Natural killer cell (primary cell): ENCODE data around the gene ACOT6. TPM values are rescaled to one million over a fixed set of nuclear protein-coding genes. Genes with fewer than 3 reads are reported as not detected.

Experiments used
- ATAC-seq, 3 donors: fragments of 150-1000 bp in 2 of 3; fragments of 200-7000 bp in 1 of 3; cut with Tn5 transposase; 1 replicate in 1 of 3; 2 replicates in 2 of 3; pipeline ENCODE4 v1.10.0; 2021; ENCODE audit warnings: mild to moderate bottlenecking in 2 of 3, moderate library complexity in 2 of 3
- DNase-seq, 2 donors: peaks; one replicate each; pipeline versions ENCODE4 v3.0.0 to v3.0.0-alpha.2; 2013 to 2021; ENCODE audit warnings: mixed read lengths in 1 of 2
- H3K27ac ChIP-seq: one replicate; pipeline ENCODE4 v1.5.1; 2013; ENCODE audit warnings: mild to moderate bottlenecking, low read length
- H3K27me3 ChIP-seq: one replicate; pipeline ENCODE4 v1.6.1; 2013; ENCODE audit warnings: low read length; ENCODE audit not compliant: control insufficient read depth, insufficient read depth
- H3K36me3 ChIP-seq: one replicate; pipeline ENCODE4 v1.6.1; 2013; ENCODE audit warnings: low read length; ENCODE audit not compliant: control insufficient read depth, insufficient read depth
- H3K4me1 ChIP-seq: one replicate; pipeline ENCODE4 v1.6.1; 2013; ENCODE audit warnings: low read length; ENCODE audit not compliant: control insufficient read depth, insufficient read depth
- H3K4me3 ChIP-seq: one replicate; pipeline ENCODE4 v1.5.1; 2013; ENCODE audit warnings: low read length
- H3K9me3 ChIP-seq: one replicate; pipeline ENCODE4 v1.6.1; 2013; ENCODE audit warnings: low read length; ENCODE audit not compliant: control insufficient read depth, insufficient read depth
- H3K27ac Mint-ChIP-seq, 2 donors: one replicate each; pipeline ENCODE4 v1.8.0; 2022; ENCODE audit warnings: mild to moderate bottlenecking in 2 of 2, mixed read lengths in 2 of 2, moderate library complexity in 1 of 2
- H3K27me3 Mint-ChIP-seq, 2 donors: one replicate each; pipeline ENCODE4 v1.8.0; 2022; ENCODE audit warnings: low read depth in 2 of 2, mixed read lengths in 2 of 2
- H3K36me3 Mint-ChIP-seq: one replicate; pipeline ENCODE4 v1.8.0; 2022; ENCODE audit warnings: mixed read lengths
- H3K4me1 Mint-ChIP-seq, 2 donors: one replicate each; pipeline ENCODE4 v1.8.0; 2022; ENCODE audit warnings: mixed read lengths in 2 of 2
- H3K4me3 Mint-ChIP-seq: one replicate; pipeline ENCODE4 v1.8.0; 2022; ENCODE audit warnings: mild to moderate bottlenecking, moderate library complexity, mixed read lengths
- H3K9me3 Mint-ChIP-seq, 2 donors: one replicate each; pipeline ENCODE4 v1.8.0; 2022; ENCODE audit warnings: mixed read lengths in 2 of 2
- WGBS: methylation state at CpG from one replicate; pipeline ENCODE4 v1.1.7; 2013; ENCODE audit warnings: missing lambda C conversion rate; ENCODE audit not compliant: insufficient coverage; 5-methylcytosine and 5-hydroxymethylcytosine counted together
- intact Hi-C: fragments of 100-400 bp; cut with micrococcal nuclease; formaldehyde crosslinking; loops from one replicate; pipeline ENCODE4 v1.14.2; 2022
- total RNA-seq, 4 donors: library from RNA; stranded (reverse); fragments of 120-200 nt in 1 of 4; gene quantifications; one replicate each; pipeline versions ENCODE4 v1.2.3 to v1.2.4, GENCODE V29; 2013 to 2022
- TF ChIP-seq, protein P1 (sequence below): fragments of 200-600 bp; IDR thresholded peaks from one replicate; pipeline ENCODE4 v1.8.0; 2022; ENCODE audit warnings: antibody characterized with exemption

The ACOT6 gene
- total RNA-seq, 3 donors from 2014 or later (not counting 1 experiment from before 2014, with no cell fraction given): not detected

DNA sequence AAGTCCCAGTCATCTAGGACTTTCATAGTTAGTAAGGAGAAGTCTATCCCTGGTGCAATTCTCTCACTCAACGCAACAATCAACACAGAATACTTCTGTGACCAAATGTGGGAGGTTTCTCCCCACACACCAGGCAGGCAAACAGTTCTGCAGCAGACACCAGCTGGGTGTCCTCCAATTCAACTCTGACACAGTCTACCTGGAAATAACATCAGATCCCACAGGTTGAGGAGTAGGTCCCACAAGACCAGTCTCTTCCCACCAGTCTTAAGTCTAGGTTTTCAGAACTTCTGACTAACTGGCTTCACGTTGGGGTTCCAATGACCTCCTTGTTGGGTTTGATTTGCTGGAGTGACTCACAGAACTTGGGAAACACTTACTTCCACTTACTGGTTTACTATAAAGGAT lies 14.8 kb downstream of the ACOT6 start:
- Histone ChIP-seq H3K27ac (no peak overlapping the region), H3K36me3 (no peaks in the 10 kb centered on the region), H3K27me3 (no peaks in the 10 kb centered on the region), H3K4me1 (no peaks in the 10 kb centered on the region), H3K9me3 (no peaks in the 10 kb centered on the region), H3K4me3 (no peak overlapping the region)
- intact Hi-C loops: no loop called here
- Mint-ChIP-seq H3K9me3 (no peaks in the 10 kb centered on the region), H3K27ac (no peak overlapping the region), H3K4me3 (no peak overlapping the region), H3K4me1 (no peaks in the 10 kb centered on the region), H3K36me3 (no peaks in the 10 kb centered on the region), H3K27me3 (peaks cover 0 to 8% of the 10 kb centered on the region in 2 donors)
- WGBS: no CpG with 5 or more reads among the region's 2 CpGs
- ATAC-seq (no peak), DNase-seq (no peak)
- TF ChIP-seq, protein P1, sequence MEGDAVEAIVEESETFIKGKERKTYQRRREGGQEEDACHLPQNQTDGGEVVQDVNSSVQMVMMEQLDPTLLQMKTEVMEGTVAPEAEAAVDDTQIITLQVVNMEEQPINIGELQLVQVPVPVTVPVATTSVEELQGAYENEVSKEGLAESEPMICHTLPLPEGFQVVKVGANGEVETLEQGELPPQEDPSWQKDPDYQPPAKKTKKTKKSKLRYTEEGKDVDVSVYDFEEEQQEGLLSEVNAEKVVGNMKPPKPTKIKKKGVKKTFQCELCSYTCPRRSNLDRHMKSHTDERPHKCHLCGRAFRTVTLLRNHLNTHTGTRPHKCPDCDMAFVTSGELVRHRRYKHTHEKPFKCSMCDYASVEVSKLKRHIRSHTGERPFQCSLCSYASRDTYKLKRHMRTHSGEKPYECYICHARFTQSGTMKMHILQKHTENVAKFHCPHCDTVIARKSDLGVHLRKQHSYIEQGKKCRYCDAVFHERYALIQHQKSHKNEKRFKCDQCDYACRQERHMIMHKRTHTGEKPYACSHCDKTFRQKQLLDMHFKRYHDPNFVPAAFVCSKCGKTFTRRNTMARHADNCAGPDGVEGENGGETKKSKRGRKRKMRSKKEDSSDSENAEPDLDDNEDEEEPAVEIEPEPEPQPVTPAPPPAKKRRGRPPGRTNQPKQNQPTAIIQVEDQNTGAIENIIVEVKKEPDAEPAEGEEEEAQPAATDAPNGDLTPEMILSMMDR: no peak

DNA sequence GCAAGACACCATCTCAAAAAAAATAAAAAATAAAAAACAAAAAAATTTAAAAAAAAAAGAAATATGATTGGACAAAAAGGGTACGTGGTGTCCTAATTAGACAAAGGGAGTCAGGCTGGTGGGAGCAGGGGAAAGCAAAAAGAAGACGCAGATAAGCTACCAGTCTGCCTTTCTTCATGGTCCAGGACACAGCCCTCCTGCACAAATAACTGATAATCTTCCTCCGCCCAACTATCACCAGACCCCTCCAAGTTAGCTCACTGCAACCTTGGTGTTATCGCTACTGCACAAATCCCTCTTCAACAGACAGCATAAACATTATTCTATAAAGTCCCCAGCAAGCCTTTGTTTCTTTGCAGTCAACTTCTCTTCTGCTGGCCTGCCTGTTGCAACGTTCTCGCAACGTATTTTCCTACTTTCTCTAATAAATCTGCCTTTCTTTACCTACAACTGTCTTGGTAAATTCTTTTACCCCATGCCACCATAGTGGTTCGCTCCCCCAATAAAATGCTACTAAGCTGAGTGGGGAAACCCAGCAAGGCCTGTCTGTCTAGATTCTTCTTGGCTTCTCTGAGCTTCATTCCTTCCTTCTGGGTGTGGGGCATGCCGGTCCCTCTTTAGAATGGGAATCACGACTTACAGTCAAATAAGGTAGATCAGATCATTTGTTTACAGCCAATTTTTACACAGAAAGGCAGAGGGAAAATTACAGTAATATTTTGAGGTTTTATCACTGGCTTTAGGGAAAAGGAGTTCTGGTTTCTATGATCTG lies 17.9 kb downstream of the ACOT6 start:
- H3K9me3 ChIP-seq: no peaks in the 10 kb centered on the region
- peaks cover 6 to 14% of the 10 kb centered on the region in 2 donors for H3K4me1 Mint-ChIP-seq
- TF ChIP-seq, protein P1: no peak
- H3K27ac ChIP-seq: no peak overlapping the region
- no peak for DNase-seq
- no peaks in the 10 kb centered on the region for H3K36me3 ChIP-seq
- peaks cover 0 to 8% of the 10 kb centered on the region in 2 donors for H3K27me3 Mint-ChIP-seq
- no peak for ATAC-seq
- H3K4me1 ChIP-seq: peaks cover 17% of the 10 kb centered on the region
- H3K27me3 ChIP-seq: no peaks in the 10 kb centered on the region
- intact Hi-C loops: no loop called here
- H3K4me3 Mint-ChIP-seq: no peak overlapping the region
- H3K4me3 ChIP-seq: no peak overlapping the region
- WGBS: 92% methylated on average over 10 of the region's 10 CpGs
- H3K9me3 Mint-ChIP-seq: no peaks in the 10 kb centered on the region
- no peak overlapping the region for H3K27ac Mint-ChIP-seq
- H3K36me3 Mint-ChIP-seq: no peaks in the 10 kb centered on the region

DNA sequence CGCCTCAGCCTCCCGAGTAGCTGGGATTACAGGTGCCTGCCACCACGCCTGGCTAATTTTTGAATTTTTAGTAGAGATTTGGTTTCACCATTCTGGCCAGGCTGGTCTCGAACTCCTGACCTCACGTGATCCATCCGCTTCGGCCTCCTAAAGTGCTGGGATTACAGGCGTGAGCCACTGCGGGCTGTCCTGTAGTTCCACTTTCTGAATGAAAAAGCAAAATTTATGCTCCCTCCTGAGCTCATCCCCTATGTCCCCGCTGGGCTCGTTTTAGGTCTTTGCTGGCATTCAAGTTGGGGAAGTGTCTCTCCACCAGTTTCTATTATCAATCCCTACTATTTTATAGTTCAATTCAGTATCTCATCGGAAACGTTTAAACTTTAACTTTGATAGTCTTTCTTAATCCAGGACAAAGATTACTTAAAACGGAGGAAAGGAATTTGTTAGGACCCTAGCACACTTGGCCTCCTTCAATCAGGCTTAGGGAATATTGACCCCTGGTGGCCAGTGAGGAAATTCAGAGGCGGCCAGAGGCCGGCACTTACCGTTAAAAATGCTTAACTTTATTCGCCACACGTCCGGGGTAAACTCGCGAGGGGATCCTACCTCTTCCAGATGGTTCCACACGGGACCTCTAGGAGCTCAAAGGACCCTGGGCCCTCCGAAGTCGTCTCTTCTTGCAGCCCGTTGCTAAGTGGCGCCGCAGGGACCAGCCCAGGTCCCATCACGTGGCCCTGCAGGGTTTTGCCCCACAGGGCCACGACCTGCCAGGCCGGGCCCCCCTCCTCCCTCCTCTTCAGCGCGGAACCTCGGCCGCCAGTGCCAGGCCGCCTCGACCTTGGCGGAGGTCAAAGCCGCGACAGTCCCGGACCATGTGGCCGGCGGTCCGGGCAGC lies 21.0 kb downstream of the ACOT6 start:
- no peak overlapping the region for H3K27ac ChIP-seq
- no peaks in the 10 kb centered on the region for H3K27me3 ChIP-seq
- peak overlapping the region; percentile 26 to 75 for H3K27ac Mint-ChIP-seq

More for the DNA sequence above, 21.0 kb downstream of the ACOT6 start:
- ATAC-seq (peak; percentile 79 to 87 (median 85)), DNase-seq (peak; percentile 42 to 81)
- TF ChIP-seq, protein P1: peak; percentile 78
- Mint-ChIP-seq H3K36me3 (no peaks in the 10 kb centered on the region), H3K4me1 (peaks cover 6 to 14% of the 10 kb centered on the region in 2 donors), H3K9me3 (no peaks in the 10 kb centered on the region), H3K4me3 (peak overlapping the region; percentile 80), H3K27me3 (peaks cover 0 to 8% of the 10 kb centered on the region in 2 donors)
- no peaks in the 10 kb centered on the region for H3K9me3 ChIP-seq
- 12% methylated on average over 44 of the region's 44 CpGs for WGBS
- intact Hi-C loops: loop anchor here (1.0 kb wide), 1 partner anchor 125 kb away; no protein-coding TSS in a partner anchor
- H3K4me1 ChIP-seq: peaks cover 17% of the 10 kb centered on the region
- H3K4me3 ChIP-seq: peak overlapping the region; percentile 44
- no peaks in the 10 kb centered on the region for H3K36me3 ChIP-seq
